Gastroesophageal sphincter (tissue), 4 donors: ENCODE measurements around the gene KAZN. TPM values are rescaled to one million over a fixed set of nuclear protein-coding genes. Genes with fewer than 3 reads are reported as not detected.

Experiments
- ATAC-seq: fragments of 150-250 bp; one replicate; pipeline ENCODE4 v1.9.1; 2016; ENCODE audit warnings: mild to moderate bottlenecking, moderate library complexity
- H3K27ac ChIP-seq, 4 donors: fragments of 200-600 bp; sonication (generic) in 3 of 4; 1 replicate in 3 of 4; 2 replicates in 1 of 4; pipeline ENCODE4 v1.5.1; 2016 to 2019
- H3K27me3 ChIP-seq: fragments of 200-600 bp; sonication (generic); one replicate; pipeline ENCODE4 v1.5.1; 2019
- H3K36me3 ChIP-seq, 2 donors: fragments of 200-600 bp; sonication (generic); one replicate each; pipeline ENCODE4 v1.5.1; 2019; ENCODE audit warnings: control low read depth in 1 of 2
- H3K4me1 ChIP-seq, 3 donors: fragments of 200-600 bp; sonication (generic); 1 replicate in 2 of 3; 2 replicates in 1 of 3; pipeline ENCODE4 v1.5.1; 2016 to 2019; ENCODE audit warnings: control low read depth in 2 of 3
- H3K4me3 ChIP-seq, 2 donors: fragments of 200-600 bp; sonication (generic); one replicate each; pipeline ENCODE4 v1.5.1; 2019; ENCODE audit warnings: mild to moderate bottlenecking in 1 of 2, moderate library complexity in 1 of 2
- H3K9me3 ChIP-seq, 3 donors: fragments of 200-600 bp; sonication (generic); one replicate each; pipeline ENCODE4 v1.5.1; 2017 to 2019; ENCODE audit warnings: control low read depth in 2 of 3
- EP300 ChIP-seq: sonication (generic); formaldehyde crosslinking; IDR thresholded peaks from one replicate; pipeline ENCODE4 v1.6.1; 2017; ENCODE audit warnings: antibody characterized with exemption, mild to moderate bottlenecking
- POLR2A ChIP-seq, 2 donors: fragments of 450-650 bp; IDR thresholded peaks; one replicate each; pipeline ENCODE4 v1.6.1; 2017; ENCODE audit warnings: antibody characterized with exemption in 2 of 2, mild to moderate bottlenecking in 2 of 2, moderate library complexity in 1 of 2
- POLR2AphosphoS5 ChIP-seq: sonication (generic); formaldehyde crosslinking; IDR thresholded peaks from one replicate; pipeline ENCODE4 v1.6.1; 2017; ENCODE audit warnings: antibody characterized with exemption
- WGBS, 2 donors: methylation state at CpG; one replicate each; pipeline ENCODE4 v1.1.5; 2018; ENCODE audit warnings: low coverage in 1 of 2; 5-methylcytosine and 5-hydroxymethylcytosine counted together
- total RNA-seq, 4 donors: library from RNA; depleted of rRNA; stranded (reverse); fragments of >200 nt; gene quantifications; one replicate each; pipeline ENCODE4 v1.1.0, GENCODE V29; 2016
- TF ChIP-seq, protein P1 (sequence below), 4 experiments: fragments of 200-600 bp in 2 of 4; fragments of 450-650 bp in 2 of 4; sonication (generic) in 1 of 4; IDR thresholded peaks; one replicate each; pipeline ENCODE4 v1.5.1; 2017 to 2019; ENCODE audit warnings: antibody characterized with exemption in 4 of 4, mild to moderate bottlenecking in 2 of 4, moderate library complexity in 2 of 4

The KAZN gene
- total RNA-seq, 4 donors from 2014 or later: 6.5 to 16.6 (median 11.5) TPM

DNA sequence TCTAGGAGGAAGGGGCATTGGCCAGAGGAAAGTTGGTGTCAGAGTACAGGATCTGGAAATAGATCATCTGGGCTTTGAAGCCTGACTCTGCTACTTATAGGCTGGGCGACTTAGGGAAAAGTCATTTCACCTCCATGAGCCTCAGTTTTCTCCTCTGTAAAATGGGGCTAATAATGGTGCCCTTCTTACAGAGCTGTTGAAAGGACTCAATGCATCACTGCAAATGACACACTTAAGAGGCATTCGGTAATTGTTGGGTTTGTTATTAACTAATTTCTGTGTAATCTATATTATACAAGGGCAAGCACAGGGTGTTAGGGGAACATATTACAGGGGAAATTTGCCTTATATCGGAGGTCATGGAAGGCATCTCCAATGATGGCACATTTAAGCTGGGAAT, 96.1 kb downstream of the KAZN start:
- Histone ChIP-seq H3K4me1 (peaks cover 0 to 9% (median 0%) of the 10 kb centered on the region in 3 donors), H3K9me3 (no peaks in the 10 kb centered on the region), H3K36me3 (no peaks in the 10 kb centered on the region), H3K27ac (no peak overlapping the region), H3K27me3 (peaks cover 49% of the 10 kb centered on the region), H3K4me3 (no peak overlapping the region)
- TF ChIP-seq POLR2A (IDR thresholded peaks at IDR 0.05) (no peak), POLR2AphosphoS5 (no peak), EP300 (no peak)
- TF ChIP-seq, protein P1, sequence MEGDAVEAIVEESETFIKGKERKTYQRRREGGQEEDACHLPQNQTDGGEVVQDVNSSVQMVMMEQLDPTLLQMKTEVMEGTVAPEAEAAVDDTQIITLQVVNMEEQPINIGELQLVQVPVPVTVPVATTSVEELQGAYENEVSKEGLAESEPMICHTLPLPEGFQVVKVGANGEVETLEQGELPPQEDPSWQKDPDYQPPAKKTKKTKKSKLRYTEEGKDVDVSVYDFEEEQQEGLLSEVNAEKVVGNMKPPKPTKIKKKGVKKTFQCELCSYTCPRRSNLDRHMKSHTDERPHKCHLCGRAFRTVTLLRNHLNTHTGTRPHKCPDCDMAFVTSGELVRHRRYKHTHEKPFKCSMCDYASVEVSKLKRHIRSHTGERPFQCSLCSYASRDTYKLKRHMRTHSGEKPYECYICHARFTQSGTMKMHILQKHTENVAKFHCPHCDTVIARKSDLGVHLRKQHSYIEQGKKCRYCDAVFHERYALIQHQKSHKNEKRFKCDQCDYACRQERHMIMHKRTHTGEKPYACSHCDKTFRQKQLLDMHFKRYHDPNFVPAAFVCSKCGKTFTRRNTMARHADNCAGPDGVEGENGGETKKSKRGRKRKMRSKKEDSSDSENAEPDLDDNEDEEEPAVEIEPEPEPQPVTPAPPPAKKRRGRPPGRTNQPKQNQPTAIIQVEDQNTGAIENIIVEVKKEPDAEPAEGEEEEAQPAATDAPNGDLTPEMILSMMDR (IDR thresholded peaks at IDR 0.05): no peak
- no peak for ATAC-seq
- 90 to 94% methylated on average over 3 of the region's 3 CpGs for WGBS, 2 donors

DNA sequence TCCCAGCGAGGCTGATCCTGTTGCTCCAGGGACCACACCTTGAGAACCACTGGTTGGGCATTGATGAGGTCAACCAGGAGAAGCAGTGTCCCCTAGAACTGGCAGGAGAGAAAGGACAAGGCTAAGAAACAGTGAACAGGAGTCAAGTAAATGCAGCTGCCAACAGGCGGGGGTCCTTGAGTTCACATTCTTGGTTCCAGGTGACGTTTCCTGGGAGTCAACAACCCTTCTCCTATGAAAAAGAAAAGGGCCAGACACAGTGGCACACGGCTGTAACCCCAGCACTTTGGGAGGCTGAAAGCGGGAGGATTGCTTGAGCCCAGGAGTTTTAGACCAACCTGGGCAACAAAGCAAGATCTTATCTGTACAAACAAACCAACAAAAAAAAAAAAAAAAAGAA, 98.3 kb downstream of the KAZN start:
- TF ChIP-seq EP300 (no peak), POLR2A (IDR thresholded peaks at IDR 0.05) (no peak), POLR2AphosphoS5 (no peak)
- TF ChIP-seq, protein P1 (IDR thresholded peaks at IDR 0.05): no peak
- Histone ChIP-seq H3K4me3 (no peak overlapping the region), H3K36me3 (no peaks in the 10 kb centered on the region), H3K4me1 (peaks cover 0 to 9% (median 0%) of the 10 kb centered on the region in 3 donors), H3K27ac (no peak overlapping the region), H3K9me3 (no peaks in the 10 kb centered on the region), H3K27me3 (peaks cover 50% of the 10 kb centered on the region)
- 79 to 100% methylated on average over 1 to 3 of the region's 5 CpGs for WGBS, 2 donors
- ATAC-seq: no peak

DNA sequence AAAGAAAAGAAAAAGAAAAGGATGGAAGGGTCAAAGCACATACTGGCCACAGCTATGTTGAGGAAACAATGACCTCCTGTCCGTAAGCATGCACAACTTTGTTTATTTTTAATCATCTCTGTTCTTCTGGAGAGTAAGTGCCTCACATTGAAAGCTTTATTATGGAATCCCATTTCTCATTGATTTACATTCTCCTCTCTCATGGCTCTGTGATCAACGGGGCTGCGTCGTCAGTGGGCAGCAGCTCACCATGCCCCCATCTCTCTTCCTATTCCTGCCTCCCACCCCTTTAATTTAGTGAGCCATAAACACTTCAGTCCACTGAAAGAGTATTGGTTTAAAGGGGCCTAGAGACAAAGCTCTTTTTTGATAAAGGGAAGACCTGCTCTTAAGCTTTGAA, 98.9 kb downstream of the KAZN start:
- TF ChIP-seq POLR2A (IDR thresholded peaks at IDR 0.05): no peak
- Histone ChIP-seq H3K9me3 (no peaks in the 10 kb centered on the region), H3K36me3 (no peaks in the 10 kb centered on the region), H3K27me3 (peaks cover 45% of the 10 kb centered on the region), H3K4me1 (peaks cover 0 to 9% (median 0%) of the 10 kb centered on the region in 3 donors), H3K27ac (no peak overlapping the region), H3K4me3 (no peak overlapping the region)
- WGBS, 2 donors: 48 to 90% methylated on average over 1 to 4 of the region's 4 CpGs
- ATAC-seq: no peak

DNA sequence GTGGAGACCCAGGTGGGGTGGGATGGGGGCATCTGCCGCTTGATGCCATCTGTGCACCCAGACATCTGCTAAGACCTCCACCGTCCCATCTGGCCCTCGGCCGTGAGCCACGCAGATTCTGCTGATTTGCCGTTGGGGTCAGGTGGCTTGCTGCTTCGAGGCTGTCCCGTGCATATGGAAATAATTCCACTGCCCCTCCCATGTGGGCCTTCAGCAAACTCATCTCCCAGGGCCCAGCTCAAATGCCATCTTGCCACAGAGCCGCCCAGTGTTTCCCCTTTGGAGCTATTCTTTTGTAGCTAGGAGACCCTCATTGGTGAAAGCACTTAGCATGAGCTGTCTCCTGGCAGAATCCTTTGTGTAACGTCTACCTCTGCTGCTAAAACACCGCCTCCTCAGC, 99.8 kb downstream of the KAZN start:
- ATAC-seq: no peak
- Histone ChIP-seq H3K36me3 (no peaks in the 10 kb centered on the region), H3K9me3 (no peaks in the 10 kb centered on the region), H3K4me1 (peaks cover 0 to 9% (median 0%) of the 10 kb centered on the region in 3 donors), H3K4me3 (no peak overlapping the region), H3K27me3 (peaks cover 40% of the 10 kb centered on the region), H3K27ac (no peak overlapping the region)
- no peak for TF ChIP-seq EP300
- TF ChIP-seq, protein P1 (IDR thresholded peaks at IDR 0.05): no peak
- TF ChIP-seq POLR2AphosphoS5: no peak
- TF ChIP-seq POLR2A (IDR thresholded peaks at IDR 0.05): no peak
- WGBS, 2 donors: 81 to 82% methylated on average over 4 to 6 of the region's 11 CpGs

DNA sequence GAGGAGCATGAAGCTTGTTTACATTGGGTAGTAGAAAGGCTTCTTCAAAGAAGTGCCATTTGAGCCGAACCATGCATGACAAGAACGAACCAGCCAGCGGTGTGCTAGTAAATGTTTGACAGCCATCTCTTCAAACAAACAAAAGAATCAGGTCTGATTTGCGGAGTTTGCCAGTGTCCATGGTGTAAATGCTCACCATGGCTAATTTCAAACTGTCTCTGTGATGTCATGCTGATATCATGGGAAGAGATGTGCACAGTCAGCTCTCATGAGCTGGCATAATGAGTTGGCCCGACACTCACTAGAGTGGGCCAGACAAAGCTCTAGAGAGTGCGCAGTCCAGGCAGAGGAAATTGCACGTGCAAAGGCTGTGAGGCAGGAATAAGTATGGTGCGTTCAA, 101.1 kb downstream of the KAZN start:
- TF ChIP-seq, protein P1 (IDR thresholded peaks at IDR 0.05): no peak
- TF ChIP-seq POLR2AphosphoS5: no peak
- Histone ChIP-seq H3K27ac (no peak overlapping the region), H3K27me3 (peaks cover 38% of the 10 kb centered on the region), H3K4me3 (no peak overlapping the region), H3K4me1 (no peaks in the 10 kb centered on the region), H3K36me3 (no peaks in the 10 kb centered on the region), H3K9me3 (no peaks in the 10 kb centered on the region)
- WGBS, 2 donors: 77 to 78% methylated on average over 3 to 7 of the region's 8 CpGs
- no peak for ATAC-seq
